ENCODE results near the gene C1orf116.

The C1orf116 gene

DNA sequence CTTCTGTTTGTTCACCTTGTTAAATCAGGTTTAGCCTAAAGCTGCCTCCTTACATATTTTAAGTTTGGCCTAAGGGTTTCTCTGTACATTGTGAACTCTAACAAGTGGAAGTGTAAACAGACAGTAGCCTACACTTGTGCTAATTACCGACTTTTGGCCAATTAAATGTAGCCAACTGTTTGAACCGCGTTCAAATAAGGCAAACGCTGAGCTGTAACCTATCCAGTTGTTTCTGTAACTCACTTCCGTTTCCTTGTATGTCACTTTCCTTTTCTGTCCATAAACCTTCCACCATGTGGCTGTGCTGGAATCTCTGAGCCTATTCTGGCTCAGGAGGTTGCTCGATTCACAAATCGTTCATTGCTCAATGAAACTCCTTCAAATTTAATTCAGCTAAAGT lies 54.3 kb downstream of the C1orf116 start:
- H3K27me3 Mint-ChIP-seq, result peaks cover under 1% of the 10 kb centered on the region

GRCh38 chr1:206975306-206975705 lies 57.2 kb downstream of the C1orf116 start:
- no peaks in the 10 kb centered on the region for H3K27me3 Mint-ChIP-seq
- H3K4me1 Mint-ChIP-seq, result peaks cover 24% of the 10 kb centered on the region

More for the DNA sequence above, 54.3 kb downstream of the C1orf116 start:
- no peak overlapping the region for H3K4me3 Mint-ChIP-seq
- peaks cover 11% of the 10 kb centered on the region for H3K4me1 Mint-ChIP-seq
- H3K9me3 Mint-ChIP-seq, result no peaks in the 10 kb centered on the region
- no peaks in the 10 kb centered on the region for H3K36me3 Mint-ChIP-seq
- ATAC-seq, result no peak
- no peak overlapping the region for H3K27ac Mint-ChIP-seq

GRCh38 chr1:206974140-206974539 lies 58.4 kb downstream of the C1orf116 start:
- no peaks in the 10 kb centered on the region for H3K9me3 Mint-ChIP-seq
- no peak for ATAC-seq
- no peak overlapping the region for H3K4me3 Mint-ChIP-seq
- peaks cover 19% of the 10 kb centered on the region for H3K4me1 Mint-ChIP-seq
- H3K36me3 Mint-ChIP-seq, result no peaks in the 10 kb centered on the region
- H3K27me3 Mint-ChIP-seq, result no peaks in the 10 kb centered on the region
- no peak overlapping the region for H3K27ac Mint-ChIP-seq

More at GRCh38 chr1:206975306-206975705, 57.2 kb downstream of the C1orf116 start:
- no peak overlapping the region for H3K4me3 Mint-ChIP-seq
- no peaks in the 10 kb centered on the region for H3K36me3 Mint-ChIP-seq
- H3K27ac Mint-ChIP-seq, result no peak overlapping the region
- no peaks in the 10 kb centered on the region for H3K9me3 Mint-ChIP-seq
- no peak for ATAC-seq

DNA sequence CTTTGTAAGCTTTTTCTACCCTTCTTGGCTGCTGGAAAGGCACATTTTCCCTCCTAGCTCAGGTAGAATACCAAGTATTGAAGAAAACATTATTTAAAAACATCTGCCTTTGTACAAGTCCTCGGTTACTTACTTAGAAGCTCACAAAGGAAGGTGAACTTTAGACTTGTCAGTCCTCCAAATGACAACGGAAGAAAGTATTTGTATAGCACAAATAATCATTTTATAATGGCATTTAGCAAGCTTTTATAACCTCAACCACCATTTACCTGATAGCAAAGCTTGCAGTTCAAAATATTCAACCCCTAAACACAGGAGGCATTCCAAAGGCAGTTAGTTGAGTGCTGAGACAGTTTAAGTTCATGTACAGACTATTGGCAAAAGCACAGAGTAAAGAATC lies 59.8 kb downstream of the C1orf116 start:
- no peak for ATAC-seq
- Mint-ChIP-seq H3K4me3 (no peak overlapping the region), H3K36me3 (no peaks in the 10 kb centered on the region), H3K27ac (no peak overlapping the region), H3K27me3 (no peaks in the 10 kb centered on the region), H3K4me1 (peaks cover 20% of the 10 kb centered on the region), H3K9me3 (no peaks in the 10 kb centered on the region)

DNA sequence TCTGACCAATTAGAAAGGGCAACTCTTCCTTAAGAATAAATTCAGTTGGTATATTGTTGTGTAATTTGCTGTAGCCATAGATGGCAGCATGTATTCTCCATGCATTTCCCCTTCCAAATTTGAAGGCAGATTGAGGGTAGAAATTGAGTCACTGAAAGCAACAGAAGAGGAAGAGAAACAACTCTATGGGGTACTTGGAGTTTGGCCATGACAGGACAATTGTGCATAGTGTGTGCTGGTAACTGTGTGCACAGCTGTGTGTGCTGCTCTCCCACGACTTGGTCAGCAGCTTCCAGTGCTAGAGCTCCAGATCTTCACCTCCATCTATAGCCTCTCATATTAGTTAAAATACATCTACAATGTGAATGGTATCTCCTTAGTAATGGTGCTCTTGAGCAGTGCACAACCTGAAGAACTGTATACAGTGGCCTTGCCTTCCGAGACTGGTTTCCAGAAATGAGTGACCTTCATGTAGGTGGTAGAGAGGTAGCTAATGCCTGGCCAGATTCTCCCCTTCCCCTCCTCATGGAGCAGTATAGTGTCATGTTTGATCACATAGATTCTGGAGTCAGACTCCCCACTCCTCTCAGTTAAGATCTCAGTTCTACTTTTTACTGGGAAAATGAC lies 61.4 kb downstream of the C1orf116 start:
- Mint-ChIP-seq H3K4me1 (peaks cover 30% of the 10 kb centered on the region), H3K9me3 (no peaks in the 10 kb centered on the region), H3K4me3 (no peak overlapping the region), H3K27ac (no peak overlapping the region), H3K27me3 (no peaks in the 10 kb centered on the region), H3K36me3 (no peaks in the 10 kb centered on the region)
- peak; percentile 84 for ATAC-seq

DNA sequence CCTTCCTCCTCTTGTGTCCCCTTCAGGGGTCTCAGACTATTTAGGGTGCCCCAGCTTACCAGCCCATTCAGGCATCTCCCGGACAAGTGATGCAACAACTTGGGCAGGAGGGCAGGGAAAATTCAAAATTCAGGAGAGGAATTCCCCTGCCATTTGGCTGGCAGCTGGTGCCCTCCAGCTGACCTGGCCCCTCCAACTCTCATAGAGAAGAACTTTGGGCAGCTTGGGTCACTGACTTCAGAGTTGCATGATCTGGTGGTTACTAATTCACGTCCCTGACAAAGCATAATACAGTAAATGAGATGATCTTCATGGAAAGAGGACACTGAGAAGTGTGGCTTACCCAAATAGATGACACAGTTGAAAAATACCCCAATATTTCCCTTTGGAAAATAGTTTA lies 62.1 kb downstream of the C1orf116 start, which contains the start of gene FCAMR:
FCAMR (minus strand) TSS at position 15 of the 400 bp plus-strand sequence. CDS start 335 bp downstream, outside the sequence.
- no peak for ATAC-seq
- H3K9me3 Mint-ChIP-seq, result no peaks in the 10 kb centered on the region
- H3K36me3 Mint-ChIP-seq, result no peaks in the 10 kb centered on the region
- H3K27ac Mint-ChIP-seq, result no peak within 1 kb of the TSS
- H3K4me3 Mint-ChIP-seq, result no peak within 1 kb of the TSS
- peaks cover 30% of the 10 kb centered on the region for H3K4me1 Mint-ChIP-seq
- no peaks in the 10 kb centered on the region for H3K27me3 Mint-ChIP-seq

DNA sequence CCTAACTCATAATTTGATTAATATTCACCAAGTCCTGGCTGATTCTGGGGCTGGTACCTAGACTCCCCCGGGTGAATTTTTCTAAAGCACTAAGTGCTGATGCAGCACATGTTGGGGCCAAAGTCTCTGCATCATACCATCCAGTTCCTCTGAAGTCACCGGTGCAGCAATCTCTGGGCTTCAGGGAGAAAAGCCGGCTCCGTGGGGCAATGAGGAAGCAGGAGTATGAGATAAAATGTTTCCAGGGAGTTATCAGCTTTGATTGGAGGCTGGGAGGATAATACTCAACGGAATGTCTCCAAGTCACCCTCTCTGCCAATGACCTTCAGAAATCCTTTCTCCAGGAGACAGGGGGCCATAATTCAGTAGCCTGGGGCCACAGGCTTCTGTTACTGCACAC lies 63.5 kb downstream of the C1orf116 start:
- Mint-ChIP-seq H3K36me3 (no peaks in the 10 kb centered on the region), H3K4me3 (no peak overlapping the region), H3K4me1 (peaks cover 30% of the 10 kb centered on the region), H3K9me3 (no peaks in the 10 kb centered on the region), H3K27me3 (no peaks in the 10 kb centered on the region), H3K27ac (no peak overlapping the region)
- ATAC-seq, result no peak

Measured in stimulated activated memory B cell treated with anti-CD40 and anti-IgM and Interleukin-4, amounts not matched to agents 10 μg/mL and 1 μg/mL and 100 μg/mL, for 72 hours (primary cell).